ENCODE measurements around the gene GMEB1.

GMEB1 gene

GRCh38 chr1:28751315-28752060 is 82.9 kb downstream of the GMEB1 start:
- no peak for TF ChIP-seq POLR2A (IDR thresholded peaks at IDR 0.05; ENCODE audit: low read depth, low read length)
- DNase-seq (ENCODE audit: insufficient read length, low spot score) (peak; percentile 14), FAIRE-seq (peak; percentile 27)

DNA sequence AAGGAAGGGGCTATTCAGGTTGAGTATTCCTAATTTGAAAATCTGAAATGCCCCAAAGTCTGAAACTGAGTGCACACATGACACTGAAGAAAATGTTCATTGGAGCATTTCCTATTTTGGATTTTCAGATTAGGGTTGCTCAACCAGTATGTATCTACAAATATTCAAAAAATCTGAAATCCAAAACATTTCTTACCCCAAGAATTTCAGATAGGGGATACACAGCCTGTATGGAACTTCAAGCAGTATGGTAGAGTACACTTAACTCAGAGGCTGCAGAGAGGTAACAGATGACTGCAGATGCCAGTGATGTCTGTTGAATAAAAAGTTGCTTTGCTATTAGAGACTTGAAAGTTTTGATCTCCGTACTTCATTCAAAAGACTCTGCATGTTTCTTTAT is 87.1 kb downstream of the GMEB1 start:
- TF ChIP-seq POLR2A (IDR thresholded peaks at IDR 0.05; ENCODE audit: low read depth, low read length): no peak
- FAIRE-seq: no peak

GRCh38 chr1:28756846-28757245 is 88.3 kb downstream of the GMEB1 start:
- TF ChIP-seq POLR2A (IDR thresholded peaks at IDR 0.05; ENCODE audit: low read depth, low read length): no peak
- DNase-seq (ENCODE audit: insufficient read length, low spot score) (no peak), FAIRE-seq (no peak)

More for the DNA sequence above, 87.1 kb downstream of the GMEB1 start:
- DNase-seq (ENCODE audit: insufficient read length, low spot score): no peak

GRCh38 chr1:28758420-28758819 is 89.8 kb downstream of the GMEB1 start:
- no peak for FAIRE-seq
- no peak for DNase-seq (ENCODE audit: insufficient read length, low spot score)
- TF ChIP-seq POLR2A (IDR thresholded peaks at IDR 0.05; ENCODE audit: low read depth, low read length): no peak

DNA sequence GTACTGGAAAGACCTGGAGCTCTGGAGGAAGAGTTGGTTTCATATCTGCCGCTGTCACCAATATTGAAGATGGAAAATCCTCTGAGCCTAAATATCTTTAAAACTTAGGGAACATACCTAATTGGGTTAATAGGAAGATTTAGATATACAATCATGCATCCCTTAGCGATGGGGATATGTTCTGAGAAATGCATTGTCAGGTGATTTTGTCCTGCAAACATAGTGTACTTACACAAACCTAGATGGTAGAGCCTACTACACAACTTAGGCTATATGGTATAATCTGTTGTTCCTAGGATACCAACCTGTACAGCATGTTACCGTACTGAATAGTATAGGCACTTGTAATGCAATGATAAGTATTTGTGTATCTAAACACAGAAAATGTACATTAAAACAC is 90.7 kb downstream of the GMEB1 start:
- no peak for FAIRE-seq
- no peak for DNase-seq (ENCODE audit: insufficient read length, low spot score)
- TF ChIP-seq POLR2A (IDR thresholded peaks at IDR 0.05; ENCODE audit: low read depth, low read length): no peak

GRCh38 chr1:28761189-28761588 is 92.6 kb downstream of the GMEB1 start:
- FAIRE-seq (no peak), DNase-seq (ENCODE audit: insufficient read length, low spot score) (no peak)
- TF ChIP-seq POLR2A (IDR thresholded peaks at IDR 0.05; ENCODE audit: low read depth, low read length): no peak

- TF ChIP-seq POLR2A (IDR thresholded peaks at IDR 0.05; ENCODE audit: low read depth, low read length): no peak
- DNase-seq (ENCODE audit: insufficient read length, low spot score): no peak
- FAIRE-seq: no peak
Measured at GRCh38 chr1:28766532-28767183, 98.1 kb downstream of the GMEB1 start.

Measured in H54 (cell line).